ENCODE results near the gene MACC1. TPM values are rescaled to one million over a fixed set of nuclear protein-coding genes. Genes with fewer than 3 reads are reported as not detected.

The MACC1 gene
- total and polyA plus RNA-seq, 10 of the 15 experiments (the other 5 are each of a cell fraction or from before 2014, with no cell fraction given), result 6.0 to 61.1 (median 12.7) TPM

DNA sequence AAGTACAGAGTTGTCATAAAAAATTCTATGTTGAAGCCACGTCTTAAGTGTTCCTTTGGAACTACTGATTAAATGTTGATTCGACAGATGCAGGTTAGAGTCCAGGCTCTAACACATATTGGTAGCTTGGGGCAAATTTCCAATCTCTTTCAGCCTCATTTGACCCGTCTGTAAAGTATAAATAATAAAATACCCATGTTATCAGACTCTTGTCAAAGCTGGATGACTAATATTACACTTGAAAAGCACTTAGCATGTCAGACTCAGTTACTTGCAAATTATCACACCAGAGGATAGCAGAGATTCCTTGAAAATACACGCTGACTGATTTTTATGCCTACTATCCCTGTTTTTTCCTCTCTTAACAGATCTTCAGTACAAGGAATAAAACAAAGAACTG, 18.1 kb upstream of the MACC1 start:
- SMC1A ChIA-PET (ENCODE audit: uncharacterized antibody, unreplicated experiment), result interaction anchor here (1.0 to 16.4 kb wide), 14 partner anchors 9 to 95 kb away, joined by 3 to 474 read pairs (median 6); partner anchors contain the start of genes ITGB8 and MACC1
- H3K4me1 ChIP-seq (ENCODE audit: control insufficient read depth, insufficient read depth, low read length), result peaks cover 37% of the 10 kb centered on the region
- no peak overlapping the region for H2AFZ ChIP-seq (ENCODE audit: control insufficient read depth, low read depth, low read length)
- TF ChIP-seq ZSCAN29 (IDR thresholded peaks at IDR 0.05), result no peak
- TF ChIP-seq SUZ12 (IDR thresholded peaks at IDR 0.05; ENCODE audit: unreplicated experiment), result no peak
- TF ChIP-seq, protein P1, sequence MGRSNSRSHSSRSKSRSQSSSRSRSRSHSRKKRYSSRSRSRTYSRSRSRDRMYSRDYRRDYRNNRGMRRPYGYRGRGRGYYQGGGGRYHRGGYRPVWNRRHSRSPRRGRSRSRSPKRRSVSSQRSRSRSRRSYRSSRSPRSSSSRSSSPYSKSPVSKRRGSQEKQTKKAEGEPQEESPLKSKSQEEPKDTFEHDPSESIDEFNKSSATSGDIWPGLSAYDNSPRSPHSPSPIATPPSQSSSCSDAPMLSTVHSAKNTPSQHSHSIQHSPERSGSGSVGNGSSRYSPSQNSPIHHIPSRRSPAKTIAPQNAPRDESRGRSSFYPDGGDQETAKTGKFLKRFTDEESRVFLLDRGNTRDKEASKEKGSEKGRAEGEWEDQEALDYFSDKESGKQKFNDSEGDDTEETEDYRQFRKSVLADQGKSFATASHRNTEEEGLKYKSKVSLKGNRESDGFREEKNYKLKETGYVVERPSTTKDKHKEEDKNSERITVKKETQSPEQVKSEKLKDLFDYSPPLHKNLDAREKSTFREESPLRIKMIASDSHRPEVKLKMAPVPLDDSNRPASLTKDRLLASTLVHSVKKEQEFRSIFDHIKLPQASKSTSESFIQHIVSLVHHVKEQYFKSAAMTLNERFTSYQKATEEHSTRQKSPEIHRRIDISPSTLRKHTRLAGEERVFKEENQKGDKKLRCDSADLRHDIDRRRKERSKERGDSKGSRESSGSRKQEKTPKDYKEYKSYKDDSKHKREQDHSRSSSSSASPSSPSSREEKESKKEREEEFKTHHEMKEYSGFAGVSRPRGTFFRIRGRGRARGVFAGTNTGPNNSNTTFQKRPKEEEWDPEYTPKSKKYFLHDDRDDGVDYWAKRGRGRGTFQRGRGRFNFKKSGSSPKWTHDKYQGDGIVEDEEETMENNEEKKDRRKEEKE (IDR thresholded peaks at IDR 0.05), result no peak
- TF ChIP-seq, protein P2, sequence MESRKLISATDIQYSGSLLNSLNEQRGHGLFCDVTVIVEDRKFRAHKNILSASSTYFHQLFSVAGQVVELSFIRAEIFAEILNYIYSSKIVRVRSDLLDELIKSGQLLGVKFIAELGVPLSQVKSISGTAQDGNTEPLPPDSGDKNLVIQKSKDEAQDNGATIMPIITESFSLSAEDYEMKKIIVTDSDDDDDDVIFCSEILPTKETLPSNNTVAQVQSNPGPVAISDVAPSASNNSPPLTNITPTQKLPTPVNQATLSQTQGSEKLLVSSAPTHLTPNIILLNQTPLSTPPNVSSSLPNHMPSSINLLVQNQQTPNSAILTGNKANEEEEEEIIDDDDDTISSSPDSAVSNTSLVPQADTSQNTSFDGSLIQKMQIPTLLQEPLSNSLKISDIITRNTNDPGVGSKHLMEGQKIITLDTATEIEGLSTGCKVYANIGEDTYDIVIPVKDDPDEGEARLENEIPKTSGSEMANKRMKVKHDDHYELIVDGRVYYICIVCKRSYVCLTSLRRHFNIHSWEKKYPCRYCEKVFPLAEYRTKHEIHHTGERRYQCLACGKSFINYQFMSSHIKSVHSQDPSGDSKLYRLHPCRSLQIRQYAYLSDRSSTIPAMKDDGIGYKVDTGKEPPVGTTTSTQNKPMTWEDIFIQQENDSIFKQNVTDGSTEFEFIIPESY (IDR thresholded peaks at IDR 0.05), result no peak
- TF ChIP-seq, protein P3, sequence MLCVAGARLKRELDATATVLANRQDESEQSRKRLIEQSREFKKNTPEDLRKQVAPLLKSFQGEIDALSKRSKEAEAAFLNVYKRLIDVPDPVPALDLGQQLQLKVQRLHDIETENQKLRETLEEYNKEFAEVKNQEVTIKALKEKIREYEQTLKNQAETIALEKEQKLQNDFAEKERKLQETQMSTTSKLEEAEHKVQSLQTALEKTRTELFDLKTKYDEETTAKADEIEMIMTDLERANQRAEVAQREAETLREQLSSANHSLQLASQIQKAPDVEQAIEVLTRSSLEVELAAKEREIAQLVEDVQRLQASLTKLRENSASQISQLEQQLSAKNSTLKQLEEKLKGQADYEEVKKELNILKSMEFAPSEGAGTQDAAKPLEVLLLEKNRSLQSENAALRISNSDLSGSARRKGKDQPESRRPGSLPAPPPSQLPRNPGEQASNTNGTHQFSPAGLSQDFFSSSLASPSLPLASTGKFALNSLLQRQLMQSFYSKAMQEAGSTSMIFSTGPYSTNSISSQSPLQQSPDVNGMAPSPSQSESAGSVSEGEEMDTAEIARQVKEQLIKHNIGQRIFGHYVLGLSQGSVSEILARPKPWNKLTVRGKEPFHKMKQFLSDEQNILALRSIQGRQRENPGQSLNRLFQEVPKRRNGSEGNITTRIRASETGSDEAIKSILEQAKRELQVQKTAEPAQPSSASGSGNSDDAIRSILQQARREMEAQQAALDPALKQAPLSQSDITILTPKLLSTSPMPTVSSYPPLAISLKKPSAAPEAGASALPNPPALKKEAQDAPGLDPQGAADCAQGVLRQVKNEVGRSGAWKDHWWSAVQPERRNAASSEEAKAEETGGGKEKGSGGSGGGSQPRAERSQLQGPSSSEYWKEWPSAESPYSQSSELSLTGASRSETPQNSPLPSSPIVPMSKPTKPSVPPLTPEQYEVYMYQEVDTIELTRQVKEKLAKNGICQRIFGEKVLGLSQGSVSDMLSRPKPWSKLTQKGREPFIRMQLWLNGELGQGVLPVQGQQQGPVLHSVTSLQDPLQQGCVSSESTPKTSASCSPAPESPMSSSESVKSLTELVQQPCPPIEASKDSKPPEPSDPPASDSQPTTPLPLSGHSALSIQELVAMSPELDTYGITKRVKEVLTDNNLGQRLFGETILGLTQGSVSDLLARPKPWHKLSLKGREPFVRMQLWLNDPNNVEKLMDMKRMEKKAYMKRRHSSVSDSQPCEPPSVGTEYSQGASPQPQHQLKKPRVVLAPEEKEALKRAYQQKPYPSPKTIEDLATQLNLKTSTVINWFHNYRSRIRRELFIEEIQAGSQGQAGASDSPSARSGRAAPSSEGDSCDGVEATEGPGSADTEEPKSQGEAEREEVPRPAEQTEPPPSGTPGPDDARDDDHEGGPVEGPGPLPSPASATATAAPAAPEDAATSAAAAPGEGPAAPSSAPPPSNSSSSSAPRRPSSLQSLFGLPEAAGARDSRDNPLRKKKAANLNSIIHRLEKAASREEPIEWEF (IDR thresholded peaks at IDR 0.05; ENCODE audit: insufficient replicate concordance, low read depth, low read length), result no peak
- TF ChIP-seq BHLHE40 (IDR thresholded peaks at IDR 0.05; ENCODE audit: borderline replicate concordance in 1 of 2, low read depth in 2 of 2, low read length in 1 of 2), result no peak
- TF ChIP-seq RUNX3 (IDR thresholded peaks at IDR 0.05; ENCODE audit: low read length), result no peak
- TF ChIP-seq KDM1A (IDR thresholded peaks at IDR 0.05; ENCODE audit: borderline replicate concordance), result no peak
- no peak for TF ChIP-seq TCF7 (IDR thresholded peaks at IDR 0.05; ENCODE audit: borderline replicate concordance)
- TF ChIP-seq EGR1 (IDR thresholded peaks at IDR 0.05; ENCODE audit: borderline replicate concordance in 1 of 2, low read depth in 2 of 2, low read length in 2 of 2), result no peak
- no peak for TF ChIP-seq DPF2 (IDR thresholded peaks at IDR 0.05)
- TF ChIP-seq CBFB (IDR thresholded peaks at IDR 0.05; ENCODE audit: low read depth), result no peak
- TF ChIP-seq RFX5 (IDR thresholded peaks at IDR 0.05; ENCODE audit: low read depth, low read length), result no peak
- CTCF ChIA-PET, result interaction anchor here (0.6 to 12.5 kb wide), 8 partner anchors 10 to 124 kb away, joined by 3 to 159 read pairs (median 3); partner anchors contain the start of gene MACC1
- 75% methylated on average over 4 of the region's 4 CpGs for WGBS (ENCODE audit: insufficient coverage, insufficient replicate concordance, low lambda C conversion rate, missing lambda C conversion rate)
- in situ Hi-C loops (cut with MboI), result loop anchor here (25.0 kb wide), 2 partner anchors 1127 to 1702 kb away; partner anchors contain the start of gene CDCA7L
- no peak overlapping the region for H3K27ac ChIP-seq (ENCODE audit: control insufficient read depth, insufficient read depth)
- BruUV-seq (replicated peaks), result no TSS peak
- H3K9ac ChIP-seq (ENCODE audit: control insufficient read depth, insufficient read depth, low read length), result no peak overlapping the region
- no peak for ATAC-seq
- H3K4me2 ChIP-seq (ENCODE audit: control insufficient read depth, insufficient read depth), result no peak overlapping the region
- H3K27me3 ChIP-seq (replicated peaks in 1 of 2; ENCODE audit: control insufficient read depth in 2 of 2, insufficient read depth in 2 of 2, low read length in 1 of 2), result no peaks in the 10 kb centered on the region
- no peaks in the 10 kb centered on the region for H4K20me1 ChIP-seq (ENCODE audit: control insufficient read depth, insufficient read depth)
- RAD21 ChIA-PET (ENCODE audit: unreplicated experiment), result interaction anchor here (1.0 to 11.5 kb wide), 12 partner anchors 11 to 526 kb away, joined by 3 to 230 read pairs (median 6); partner anchors contain the start of genes ITGB8 and MACC1
- H3K36me3 ChIP-seq (ENCODE audit: control insufficient read depth in 2 of 2, insufficient read depth in 2 of 2, low read length in 1 of 2), result no peaks in the 10 kb centered on the region
- no peaks in the 10 kb centered on the region for H3K79me2 ChIP-seq (ENCODE audit: control insufficient read depth, insufficient read depth, low read length)
- no peaks in the 10 kb centered on the region for H3K9me3 ChIP-seq (replicated peaks; ENCODE audit: control insufficient read depth, insufficient read depth, low read length)
- H3K4me3 ChIP-seq, result no peak overlapping the region
- FAIRE-seq, result no peak
- no peak for DNase-seq (ENCODE audit: low read depth, low spot score)
- intact Hi-C loops (cut with micrococcal nuclease; ENCODE audit: unreplicated experiment), result no loop called here
- POLR2A ChIA-PET, result interaction anchor here (1.0 to 10.2 kb wide), 6 partner anchors 9 to 21 kb away, joined by 3 to 151 read pairs (median 4); partner anchors contain the start of gene MACC1

All from GM12878 (cell line).